DMS53 treated with DMSO at 0.1 percent for 48 hours (cell line): ENCODE results near the gene CTSZ.
"Not testable (repeated sequence)": the region's sequence is repeated elsewhere in the genome, so short reads cannot be mapped to it uniquely, and the experiment has no call there.

Experiments used
- DNase-seq: peaks from one replicate; lab custom pipeline; 2025; ENCODE audit not compliant: unreplicated experiment; lab: John Stamatoyannopoulos, UW

Gene CTSZ

DNA sequence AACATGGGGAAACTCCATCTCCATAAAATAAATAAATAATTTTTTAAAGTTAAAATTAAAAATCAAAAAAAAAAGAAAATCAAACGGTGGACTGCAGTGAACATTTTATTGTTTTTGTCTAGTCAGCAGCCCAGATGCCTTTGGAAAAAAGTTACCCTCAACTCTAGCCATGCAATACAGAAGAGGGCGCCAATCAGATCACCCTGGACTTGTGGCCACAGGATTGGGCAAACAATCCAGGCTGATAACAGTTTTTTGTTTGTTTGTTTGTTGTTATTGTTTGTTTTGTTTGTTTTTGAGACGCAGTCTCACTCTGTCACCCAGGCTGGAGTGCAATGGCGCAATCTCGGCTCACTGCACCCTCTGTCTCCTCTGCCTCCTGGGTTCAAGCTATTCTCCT, 56.5 kb downstream of the CTSZ start:
- DNase-seq = no peak

GRCh38 chr20:58947797-58948388, 59.2 kb downstream of the CTSZ start:
- not testable (repeated sequence) for DNase-seq

DNA sequence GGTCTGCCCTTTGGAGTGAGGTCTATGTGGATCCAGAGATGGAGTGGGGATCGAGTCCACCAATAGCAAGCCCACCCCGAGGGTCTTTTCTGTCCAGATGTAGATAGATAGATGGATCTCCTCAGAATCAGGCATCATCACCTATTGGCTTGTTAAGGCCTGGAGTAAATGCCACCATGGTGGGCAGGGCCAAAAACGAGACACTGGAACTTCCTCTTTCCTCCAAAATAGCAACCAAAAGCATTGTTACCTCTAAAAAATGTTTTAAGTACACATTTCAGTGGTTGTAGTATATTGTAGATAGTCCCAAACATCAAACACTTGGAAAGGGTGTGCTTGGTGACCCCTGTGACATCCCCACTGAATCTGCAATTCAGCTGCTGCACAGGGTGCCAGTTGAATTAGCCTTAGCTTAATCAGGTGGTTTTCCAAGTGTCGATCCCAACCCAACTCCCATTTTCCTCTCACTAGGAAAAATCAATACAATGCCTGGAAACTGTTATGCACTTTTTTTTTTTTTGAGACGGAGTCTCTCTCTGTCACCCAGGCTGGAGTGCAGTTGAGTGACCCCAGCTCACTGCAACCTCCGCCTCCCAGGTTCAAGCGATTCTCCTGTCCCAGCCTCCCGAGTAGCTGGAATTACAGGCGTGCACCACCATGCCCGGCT, 61.0 kb downstream of the CTSZ start:
- no peak for DNase-seq
